SU-DHL-6 (cell line): ENCODE measurements around the gene TBC1D22A.

Source experiments
- H2AFZ ChIP-seq: fragments of 200-600 bp; sonication (generic); 2 replicates; pipeline ENCODE4 v1.6.1; 2014; ENCODE audit warnings: low read depth, mild to moderate bottlenecking, moderate library complexity, mixed read lengths, antibody characterized with exemption, low read length; ENCODE audit not compliant: severe bottlenecking
- H3F3A ChIP-seq: fragments of 200-600 bp; shearing (Covaris generic); 2 replicates; pipeline ENCODE4 v1.6.0; 2016; ENCODE audit warnings: antibody characterized with exemption, mild to moderate bottlenecking; ENCODE audit not compliant: insufficient read depth
- H3K27ac ChIP-seq: fragments of 200-600 bp; sonication (generic); 2 replicates; pipeline ENCODE4 v1.5.1; 2016; ENCODE audit warnings: low read depth, mild to moderate bottlenecking, low read length, moderate library complexity, mixed read lengths
- H3K27me3 ChIP-seq: fragments of 200-600 bp; sonication (generic), shearing (Covaris generic); 2 replicates; pipeline ENCODE4 v1.6.0; 2014; ENCODE audit warnings: mild to moderate bottlenecking, low read length
- H3K36me3 ChIP-seq: fragments of 200-600 bp; sonication (generic); 2 replicates; pipeline ENCODE4 v1.6.1; 2014; ENCODE audit warnings: mild to moderate bottlenecking, low read length, mixed read lengths
- H3K4me2 ChIP-seq: fragments of 300-600, 200-600 bp; shearing (Covaris generic), sonication (generic); 2 replicates; pipeline ENCODE4 v1.6.0; 2014; ENCODE audit warnings: low read length, low read depth, mild to moderate bottlenecking; ENCODE audit not compliant: poor library complexity, severe bottlenecking
- H3K4me3 ChIP-seq: fragments of 200-600 bp; sonication (generic); 2 replicates; pipeline ENCODE4 v1.5.1; 2014; ENCODE audit warnings: antibody characterized with exemption, low read length, mild to moderate bottlenecking, mixed read lengths; ENCODE audit not compliant: insufficient read depth, poor library complexity, severe bottlenecking
- H3K79me2 ChIP-seq: fragments of 200-600 bp; sonication (generic); 2 replicates; pipeline ENCODE4 v1.6.1; 2014; ENCODE audit warnings: mild to moderate bottlenecking, low read length, moderate library complexity; ENCODE audit not compliant: insufficient read depth
- H3K9ac ChIP-seq: fragments of 200-600 bp; sonication (generic); 2 replicates; pipeline ENCODE4 v1.7.0; 2014; ENCODE audit warnings: mild to moderate bottlenecking, low read length
- H3K9me2 ChIP-seq: fragments of 200-600 bp; sonication (generic); replicated peaks from 2 replicates; pipeline ENCODE4 v1.6.1; 2014; ENCODE audit warnings: low read length; ENCODE audit not compliant: insufficient read depth
- H3K9me3 ChIP-seq: fragments of 200-600 bp; sonication (generic); 2 replicates; pipeline ENCODE4 v1.6.1; 2014; ENCODE audit warnings: low read length, mixed read lengths; ENCODE audit not compliant: insufficient read depth
- H4K20me1 ChIP-seq: fragments of 200-600 bp; sonication (generic); 2 replicates; pipeline ENCODE4 v1.6.1; 2014; ENCODE audit warnings: low read depth, mild to moderate bottlenecking, antibody characterized with exemption, low read length, moderate library complexity, mixed read lengths
- EZH2phosphoT487 ChIP-seq: fragments of 200-600 bp; sonication (generic), shearing (Covaris generic); conservative IDR thresholded peaks from 2 replicates; pipeline ENCODE4 v1.6.1; 2018; ENCODE audit warnings: mild to moderate bottlenecking, antibody characterized with exemption, low read length, moderate library complexity, mixed read lengths
- TF ChIP-seq, protein P1 (sequence below): fragments of 200-600 bp; sonication (generic); IDR thresholded peaks from one replicate; pipeline ENCODE4 v1.5.1; 2017; ENCODE audit warnings: antibody characterized with exemption, mild to moderate bottlenecking, low read length, moderate library complexity; ENCODE audit not compliant: insufficient read depth, poor library complexity, severe bottlenecking

TBC1D22A gene

DNA sequence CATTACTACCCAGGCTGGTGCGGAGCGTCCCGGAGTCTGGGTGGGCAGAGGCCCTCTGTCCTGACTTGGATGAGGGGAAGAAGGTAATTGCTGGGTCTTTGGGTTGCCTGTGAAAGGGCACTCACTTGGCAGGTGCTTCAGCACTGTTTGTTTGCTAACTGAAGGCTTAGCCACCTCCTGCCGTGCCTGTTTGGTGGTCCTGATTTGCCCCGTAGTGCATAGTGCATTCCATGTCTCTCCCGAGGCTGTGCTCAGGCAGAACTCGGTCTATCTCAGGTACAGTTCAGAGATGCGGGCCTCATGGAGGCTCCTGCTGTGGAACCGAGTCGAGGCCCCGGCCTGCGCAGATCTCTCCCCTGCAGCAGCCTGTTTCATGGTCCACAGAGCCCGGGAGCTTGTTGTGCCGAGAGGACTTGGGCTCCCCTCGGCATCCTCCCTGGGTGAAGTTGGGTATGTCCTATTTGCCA lies 146.2 kb downstream of the TBC1D22A start:
- H3F3A ChIP-seq = no peaks in the 10 kb centered on the region
- TF ChIP-seq EZH2phosphoT487 = no peak
- TF ChIP-seq, protein P1, sequence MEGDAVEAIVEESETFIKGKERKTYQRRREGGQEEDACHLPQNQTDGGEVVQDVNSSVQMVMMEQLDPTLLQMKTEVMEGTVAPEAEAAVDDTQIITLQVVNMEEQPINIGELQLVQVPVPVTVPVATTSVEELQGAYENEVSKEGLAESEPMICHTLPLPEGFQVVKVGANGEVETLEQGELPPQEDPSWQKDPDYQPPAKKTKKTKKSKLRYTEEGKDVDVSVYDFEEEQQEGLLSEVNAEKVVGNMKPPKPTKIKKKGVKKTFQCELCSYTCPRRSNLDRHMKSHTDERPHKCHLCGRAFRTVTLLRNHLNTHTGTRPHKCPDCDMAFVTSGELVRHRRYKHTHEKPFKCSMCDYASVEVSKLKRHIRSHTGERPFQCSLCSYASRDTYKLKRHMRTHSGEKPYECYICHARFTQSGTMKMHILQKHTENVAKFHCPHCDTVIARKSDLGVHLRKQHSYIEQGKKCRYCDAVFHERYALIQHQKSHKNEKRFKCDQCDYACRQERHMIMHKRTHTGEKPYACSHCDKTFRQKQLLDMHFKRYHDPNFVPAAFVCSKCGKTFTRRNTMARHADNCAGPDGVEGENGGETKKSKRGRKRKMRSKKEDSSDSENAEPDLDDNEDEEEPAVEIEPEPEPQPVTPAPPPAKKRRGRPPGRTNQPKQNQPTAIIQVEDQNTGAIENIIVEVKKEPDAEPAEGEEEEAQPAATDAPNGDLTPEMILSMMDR = no peak
- 0 out of 2 replicates have a peak, but pooled peaks cover 7% of the 10 kb centered on the region for H3K79me2 ChIP-seq
- no peak overlapping the region for H3K4me3 ChIP-seq
- no peaks in the 10 kb centered on the region for H3K9me2 ChIP-seq
- H3K9me3 ChIP-seq = no peaks in the 10 kb centered on the region
- no peaks in the 10 kb centered on the region; the same call in 1 of the 2 replicates for H3K36me3 ChIP-seq
- H4K20me1 ChIP-seq = no peaks in the 10 kb centered on the region
- no peak overlapping the region for H2AFZ ChIP-seq
- H3K27ac ChIP-seq = no peak overlapping the region
- H3K27me3 ChIP-seq = no peaks in the 10 kb centered on the region
- no peak overlapping the region for H3K9ac ChIP-seq
- no peak overlapping the region for H3K4me2 ChIP-seq

DNA sequence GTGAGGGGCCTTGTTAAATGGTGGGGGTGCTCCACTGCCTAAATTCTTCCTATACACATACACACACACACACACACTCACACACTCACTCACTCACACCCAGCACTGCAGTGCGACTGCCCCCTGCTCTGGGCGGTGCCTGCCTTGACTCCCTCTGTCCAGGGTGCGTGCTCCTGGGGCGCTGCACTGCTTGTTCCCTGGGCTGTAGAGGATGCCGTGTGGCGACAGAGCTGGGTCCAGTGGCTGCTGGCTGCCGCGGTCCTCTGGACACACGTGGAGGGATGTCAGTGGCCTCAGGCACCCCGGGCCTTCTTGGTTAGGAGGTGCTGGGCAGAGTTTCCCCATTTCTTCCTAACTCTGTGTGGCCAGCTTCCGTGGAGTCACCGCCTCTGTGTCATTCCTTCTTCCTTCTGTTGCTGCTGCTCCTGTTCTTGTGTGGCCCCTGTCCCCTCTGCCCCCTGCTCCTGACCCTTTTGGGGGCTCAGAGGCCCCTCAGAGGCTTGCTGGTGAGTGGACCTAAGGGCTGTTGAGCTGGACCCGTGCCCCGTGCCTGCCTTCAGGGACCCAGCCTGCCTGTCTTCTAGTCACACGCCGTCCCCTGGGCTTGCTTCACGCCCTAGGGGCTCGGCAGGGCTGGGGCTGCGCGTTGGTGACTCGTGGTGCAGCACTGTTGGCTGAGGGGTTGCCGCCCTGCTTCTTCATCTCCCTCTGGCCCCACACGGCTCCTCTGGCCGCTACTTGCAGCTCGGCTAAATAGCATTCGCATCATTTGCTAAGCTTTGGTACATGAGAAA lies 147.0 kb downstream of the TBC1D22A start:
- TF ChIP-seq EZH2phosphoT487 = no peak
- TF ChIP-seq, protein P1 = no peak
- H3K4me3 ChIP-seq = no peak overlapping the region
- no peaks in the 10 kb centered on the region for H3K9me3 ChIP-seq
- no peak overlapping the region for H3K4me2 ChIP-seq
- 0 out of 2 replicates have a peak, but pooled peaks cover 7% of the 10 kb centered on the region for H3K79me2 ChIP-seq
- no peaks in the 10 kb centered on the region for H4K20me1 ChIP-seq
- no peaks in the 10 kb centered on the region for H3F3A ChIP-seq
- no peak overlapping the region for H2AFZ ChIP-seq
- H3K27ac ChIP-seq = no peak overlapping the region
- H3K9ac ChIP-seq = no peak overlapping the region
- no peaks in the 10 kb centered on the region; the same call in 1 of the 2 replicates for H3K36me3 ChIP-seq
- H3K9me2 ChIP-seq = no peaks in the 10 kb centered on the region
- H3K27me3 ChIP-seq = no peaks in the 10 kb centered on the region

DNA sequence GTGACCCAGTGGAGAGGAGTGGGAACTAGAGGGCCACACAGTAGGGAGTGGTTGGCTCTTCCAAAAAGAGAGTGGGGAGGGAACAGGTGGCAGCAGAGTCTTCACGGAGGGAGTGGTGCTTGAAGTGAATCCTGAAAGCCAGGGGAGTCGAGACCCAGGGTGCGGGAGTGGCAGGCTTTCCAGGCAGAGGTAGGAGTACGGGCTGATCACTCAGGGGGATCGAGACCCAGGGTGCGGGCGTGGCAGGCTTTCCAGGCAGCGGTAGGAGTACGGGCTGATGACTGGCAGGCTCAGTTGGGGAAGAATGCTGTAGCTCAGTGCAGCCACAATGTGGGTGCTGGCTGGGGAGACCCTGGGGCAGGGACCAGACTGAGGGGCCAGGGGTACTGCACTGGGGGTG lies 148.2 kb downstream of the TBC1D22A start:
- no peak overlapping the region for H3K4me3 ChIP-seq
- H3K9me3 ChIP-seq = no peaks in the 10 kb centered on the region
- 0 out of 2 replicates have a peak, but pooled peaks cover 7% of the 10 kb centered on the region for H3K79me2 ChIP-seq
- H2AFZ ChIP-seq = no peak overlapping the region
- H3K36me3 ChIP-seq = no peaks in the 10 kb centered on the region; the same call in 1 of the 2 replicates
- H3K27ac ChIP-seq = no peak overlapping the region
- TF ChIP-seq EZH2phosphoT487 = no peak
- TF ChIP-seq, protein P1 = no peak
- no peaks in the 10 kb centered on the region for H4K20me1 ChIP-seq
- no peaks in the 10 kb centered on the region for H3K27me3 ChIP-seq
- H3K9ac ChIP-seq = no peak overlapping the region
- no peaks in the 10 kb centered on the region for H3K9me2 ChIP-seq
- H3K4me2 ChIP-seq = no peak overlapping the region
- no peaks in the 10 kb centered on the region for H3F3A ChIP-seq
